IPS-18a (cell line): ENCODE data around the gene PNPLA5.

Source experiments
- H3K27ac ChIP-seq: one replicate; pipeline ENCODE4 v1.5.1; 2013; ENCODE audit warnings: low read length
- H3K27me3 ChIP-seq: one replicate; pipeline ENCODE4 v1.6.1; 2013; ENCODE audit warnings: mild to moderate bottlenecking, low read length; ENCODE audit not compliant: control insufficient read depth, insufficient read depth
- H3K36me3 ChIP-seq: one replicate; pipeline ENCODE4 v1.6.1; 2013; ENCODE audit warnings: low read depth, low read length; ENCODE audit not compliant: control insufficient read depth
- H3K4me1 ChIP-seq: one replicate; pipeline ENCODE4 v1.6.1; 2013; ENCODE audit warnings: low read depth, low read length; ENCODE audit not compliant: control insufficient read depth
- H3K4me3 ChIP-seq: one replicate; pipeline ENCODE4 v1.5.1; 2013; ENCODE audit warnings: low read length
- H3K9ac ChIP-seq: one replicate; pipeline ENCODE4 v1.6.1; 2013; ENCODE audit warnings: mild to moderate bottlenecking, low read length, moderate library complexity
- H3K9me3 ChIP-seq: one replicate; pipeline ENCODE4 v1.6.1; 2013; ENCODE audit warnings: low read depth, low read length; ENCODE audit not compliant: control insufficient read depth

PNPLA5 gene

DNA sequence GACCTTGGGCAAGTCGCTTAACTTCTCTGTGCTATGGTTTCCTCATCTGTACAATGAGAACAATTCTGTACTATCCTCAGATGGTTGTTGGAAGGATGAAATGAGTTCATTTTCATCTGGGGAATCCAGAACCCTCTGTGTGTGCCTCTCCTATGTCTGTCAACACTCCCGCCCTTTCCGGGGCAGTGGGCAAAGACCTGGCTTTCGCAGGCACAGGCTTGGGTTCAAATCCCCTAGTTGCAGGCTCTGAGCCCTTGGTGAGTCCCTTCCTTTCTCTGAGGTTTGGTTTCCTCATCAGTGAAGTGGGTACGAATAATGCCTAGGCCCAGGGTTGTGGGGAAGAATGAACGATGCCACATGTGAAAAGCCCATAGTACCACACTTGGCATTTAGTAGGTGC lies 6.0 kb downstream of the PNPLA5 start:
- H3K4me1 ChIP-seq = no peaks in the 10 kb centered on the region
- H3K36me3 ChIP-seq = no peaks in the 10 kb centered on the region
- peaks cover 10% of the 10 kb centered on the region for H3K27me3 ChIP-seq
- H3K9me3 ChIP-seq = no peaks in the 10 kb centered on the region
- H3K9ac ChIP-seq = no peak overlapping the region
- no peak overlapping the region for H3K4me3 ChIP-seq
- no peak overlapping the region for H3K27ac ChIP-seq

DNA sequence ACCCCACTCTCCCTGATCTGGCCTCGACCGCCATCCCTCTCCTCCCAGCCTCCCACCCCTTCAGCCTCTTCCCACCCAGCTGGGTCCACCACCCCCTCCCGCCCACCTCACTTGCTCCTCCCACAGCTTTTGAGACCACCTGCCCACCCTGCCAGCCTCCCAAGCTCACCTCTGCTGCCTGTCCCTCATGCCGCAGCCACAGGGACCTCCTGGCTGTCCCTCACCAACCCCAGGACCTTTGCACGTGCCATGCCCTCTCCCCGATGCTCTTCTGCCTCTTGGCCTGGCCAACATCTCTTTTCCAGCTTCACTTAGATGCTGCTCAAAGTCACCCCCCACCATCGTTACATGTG lies 6.5 kb downstream of the PNPLA5 start:
- Histone ChIP-seq H3K4me1 (no peaks in the 10 kb centered on the region), H3K9ac (no peak overlapping the region), H3K9me3 (no peaks in the 10 kb centered on the region), H3K27ac (no peak overlapping the region), H3K4me3 (no peak overlapping the region), H3K27me3 (peaks cover 5% of the 10 kb centered on the region), H3K36me3 (no peaks in the 10 kb centered on the region)

DNA sequence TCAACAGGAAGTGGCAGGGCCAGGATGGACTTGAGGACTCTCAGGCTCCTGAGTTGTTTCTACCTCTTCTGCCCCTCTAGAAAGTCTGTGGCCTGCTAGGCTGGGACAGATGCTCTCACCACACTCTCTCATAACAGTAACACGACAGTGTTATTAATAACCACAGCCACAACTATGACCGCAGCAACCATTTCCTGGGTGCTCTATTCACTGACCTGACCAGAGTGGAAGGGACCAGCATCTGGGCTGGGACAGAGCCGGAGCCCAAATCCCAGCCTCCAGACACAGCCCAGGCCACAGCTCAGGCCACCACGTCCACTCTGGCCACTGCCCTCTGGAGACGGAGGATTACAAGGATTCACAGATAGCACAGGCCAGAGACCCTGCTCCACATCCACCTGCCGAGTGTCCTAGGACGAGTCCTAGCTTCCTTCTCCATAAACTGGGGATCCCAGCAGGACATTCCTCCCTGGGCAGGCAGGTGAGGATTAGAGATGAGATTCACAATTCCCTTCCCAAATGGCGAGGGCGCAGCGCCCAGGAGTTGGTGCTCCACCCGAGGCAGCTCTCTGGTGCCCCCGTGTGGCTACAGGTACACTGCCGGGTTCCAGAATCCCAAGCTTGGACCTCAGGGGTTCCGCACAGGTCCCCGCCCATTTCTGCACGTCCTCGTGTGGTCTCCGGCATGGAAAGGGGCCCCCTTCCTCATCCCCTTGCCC lies 7.1 kb downstream of the PNPLA5 start:
- H3K36me3 ChIP-seq = no peaks in the 10 kb centered on the region
- H3K9me3 ChIP-seq = no peaks in the 10 kb centered on the region
- no peak overlapping the region for H3K4me3 ChIP-seq
- H3K9ac ChIP-seq = no peak overlapping the region
- no peaks in the 10 kb centered on the region for H3K4me1 ChIP-seq
- no peaks in the 10 kb centered on the region for H3K27me3 ChIP-seq
- H3K27ac ChIP-seq = no peak overlapping the region

DNA sequence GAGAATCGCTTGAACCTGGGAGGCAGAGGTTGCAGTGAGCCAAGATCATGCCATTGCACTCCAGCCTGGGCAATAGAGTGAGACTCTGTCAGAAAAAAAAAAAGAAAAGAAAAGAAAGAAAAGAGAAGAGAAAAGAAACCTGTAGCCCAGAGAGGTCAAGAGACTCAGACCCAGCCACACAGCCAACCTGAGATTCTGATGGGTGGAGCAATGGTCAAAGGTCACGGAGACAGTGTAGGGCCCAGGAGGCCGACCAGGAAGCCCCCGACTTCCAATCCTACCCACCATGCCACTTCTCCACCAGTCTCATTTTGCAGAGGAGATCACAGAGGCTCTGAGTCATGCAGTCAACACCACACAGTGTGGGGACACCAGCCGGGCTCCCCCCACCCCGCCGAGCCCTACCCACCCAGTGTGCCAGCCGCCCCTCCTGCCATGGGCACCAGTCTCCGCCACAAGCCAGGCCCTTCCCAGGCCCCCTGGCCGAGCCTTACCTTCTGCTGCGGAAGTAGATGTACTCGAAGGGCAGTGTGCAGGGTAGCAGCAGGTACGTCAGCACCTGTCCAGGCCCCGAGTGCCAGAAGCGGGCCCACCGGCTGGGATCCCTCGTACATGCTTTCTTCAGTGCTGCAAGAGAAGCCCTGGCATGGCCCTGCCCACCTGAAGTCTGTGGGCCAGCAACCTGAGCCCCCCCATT lies 7.9 kb downstream of the PNPLA5 start:
- H3K9me3 ChIP-seq = no peaks in the 10 kb centered on the region
- no peak overlapping the region for H3K4me3 ChIP-seq
- H3K9ac ChIP-seq = no peak overlapping the region
- no peak overlapping the region for H3K27ac ChIP-seq
- H3K36me3 ChIP-seq = no peaks in the 10 kb centered on the region
- no peaks in the 10 kb centered on the region for H3K27me3 ChIP-seq
- no peaks in the 10 kb centered on the region for H3K4me1 ChIP-seq

DNA sequence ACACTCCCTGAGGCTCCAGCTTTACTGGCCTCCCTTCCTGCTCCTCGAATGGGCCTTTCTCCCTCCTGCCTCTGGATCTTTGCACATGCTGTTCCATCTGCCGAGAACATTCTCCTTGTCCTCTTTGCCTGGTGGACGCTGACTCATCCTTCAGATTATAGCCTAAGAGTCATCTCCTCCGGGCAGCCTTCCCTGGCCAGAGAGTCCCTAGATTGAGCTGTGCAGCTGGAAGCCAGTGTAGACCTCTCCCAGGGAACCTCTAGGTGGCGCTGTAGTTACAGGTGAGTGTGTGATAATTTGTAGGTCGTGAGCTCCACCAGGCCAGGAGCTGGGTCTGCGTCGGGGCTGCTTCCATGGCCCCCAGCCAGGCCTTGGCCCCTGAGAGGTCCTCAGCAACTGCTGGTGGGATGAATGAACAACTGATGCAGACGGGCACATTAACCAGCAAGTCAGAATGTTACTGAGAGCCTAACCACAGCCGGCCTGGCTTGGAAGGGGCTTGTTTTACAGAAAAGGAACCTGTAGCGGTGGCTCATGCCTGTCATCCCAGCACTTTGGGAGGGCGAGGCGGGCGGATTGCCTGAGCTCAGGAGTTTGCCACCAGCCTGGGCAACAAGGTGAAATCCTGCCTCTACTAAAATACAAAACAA lies 8.7 kb downstream of the PNPLA5 start:
- Histone ChIP-seq H3K4me1 (no peaks in the 10 kb centered on the region), H3K9me3 (no peaks in the 10 kb centered on the region), H3K4me3 (no peak overlapping the region), H3K27ac (no peak overlapping the region), H3K36me3 (no peaks in the 10 kb centered on the region), H3K27me3 (no peaks in the 10 kb centered on the region), H3K9ac (no peak overlapping the region)

DNA sequence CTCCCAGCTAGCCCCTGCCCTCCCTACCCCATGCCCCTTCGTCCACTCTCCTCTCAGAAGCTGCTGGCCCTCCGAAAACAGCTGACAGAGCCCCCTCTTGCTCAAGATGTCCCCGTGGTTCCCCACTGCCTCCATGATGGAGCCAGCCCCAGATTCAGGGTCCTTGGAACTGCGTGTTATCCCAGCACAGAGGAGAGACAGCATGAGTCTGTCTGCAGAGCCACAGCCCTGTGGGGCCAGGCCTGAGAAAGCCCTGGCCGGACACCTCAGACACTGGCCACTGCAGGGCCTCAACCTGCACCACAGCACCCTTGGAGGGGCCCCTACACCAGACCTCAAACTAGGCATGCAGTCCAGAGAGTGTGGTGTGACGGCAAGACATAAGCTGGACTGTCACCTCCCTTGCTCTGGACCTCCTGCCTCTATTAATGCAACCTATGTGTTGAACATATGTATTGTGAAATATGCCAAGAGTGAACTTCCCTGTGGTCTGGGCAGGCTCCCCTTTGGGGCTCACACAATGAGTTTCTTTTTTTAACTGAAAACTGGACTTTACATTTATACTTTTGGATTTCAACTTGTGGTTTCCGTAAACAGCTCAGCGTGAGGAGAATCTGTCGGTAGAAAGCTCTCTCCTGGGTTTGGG lies 9.6 kb downstream of the PNPLA5 start:
- H3K36me3 ChIP-seq = no peaks in the 10 kb centered on the region
- H3K4me1 ChIP-seq = no peaks in the 10 kb centered on the region
- no peak overlapping the region for H3K27ac ChIP-seq
- no peaks in the 10 kb centered on the region for H3K9me3 ChIP-seq
- H3K27me3 ChIP-seq = no peaks in the 10 kb centered on the region
- no peak overlapping the region for H3K4me3 ChIP-seq
- H3K9ac ChIP-seq = no peak overlapping the region

DNA sequence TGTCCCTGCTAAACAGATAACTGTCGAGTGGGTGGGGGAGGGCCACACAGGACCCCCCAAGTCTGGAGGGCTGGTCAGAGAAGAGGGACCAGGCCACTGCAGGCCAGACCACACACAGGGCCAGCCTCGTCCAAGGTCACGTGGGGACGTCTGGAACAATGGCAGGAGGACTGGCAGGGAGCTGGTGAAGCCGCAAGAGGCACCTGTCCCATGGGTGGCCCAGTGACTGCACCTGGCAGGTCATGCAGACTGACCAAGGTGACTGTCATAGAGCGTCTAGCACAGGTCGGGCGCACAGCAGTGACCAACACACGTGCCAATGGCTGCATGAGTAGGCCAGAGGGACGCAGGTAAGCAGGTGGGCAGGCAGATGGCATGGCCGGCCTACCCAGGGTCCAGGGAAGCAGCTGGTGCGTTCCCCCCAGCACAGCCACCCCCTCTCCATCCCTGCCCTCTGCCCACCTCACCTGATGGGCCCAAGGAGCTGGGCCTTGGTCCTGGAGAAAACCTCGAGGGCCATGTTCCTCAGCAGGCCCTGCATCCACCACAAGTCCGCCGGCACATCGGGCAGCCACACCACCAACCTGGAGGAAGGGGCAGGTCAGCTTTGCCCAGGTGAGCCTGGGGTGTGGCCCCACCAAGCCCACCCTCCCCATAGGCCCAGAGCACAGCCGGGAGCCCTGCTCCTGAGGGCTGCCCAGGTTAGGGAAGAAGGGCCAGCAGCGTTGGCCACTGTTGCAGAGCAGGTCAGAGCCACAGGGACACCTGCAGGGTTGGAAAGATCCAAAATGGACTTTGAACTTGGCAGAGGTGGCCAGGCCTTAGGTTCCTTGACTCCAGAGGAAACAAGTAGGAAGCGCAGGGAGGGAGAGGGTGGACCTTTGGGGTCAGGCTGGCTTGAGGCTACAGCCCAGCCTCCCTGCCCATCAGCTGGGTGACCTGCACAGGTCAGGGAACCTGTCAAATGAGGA lies 10.4 kb downstream of the PNPLA5 start:
- H3K36me3 ChIP-seq = no peaks in the 10 kb centered on the region
- H3K4me1 ChIP-seq = no peaks in the 10 kb centered on the region
- no peak overlapping the region for H3K4me3 ChIP-seq
- H3K27me3 ChIP-seq = no peaks in the 10 kb centered on the region
- H3K9me3 ChIP-seq = no peaks in the 10 kb centered on the region
- no peak overlapping the region for H3K27ac ChIP-seq
- no peak overlapping the region for H3K9ac ChIP-seq

DNA sequence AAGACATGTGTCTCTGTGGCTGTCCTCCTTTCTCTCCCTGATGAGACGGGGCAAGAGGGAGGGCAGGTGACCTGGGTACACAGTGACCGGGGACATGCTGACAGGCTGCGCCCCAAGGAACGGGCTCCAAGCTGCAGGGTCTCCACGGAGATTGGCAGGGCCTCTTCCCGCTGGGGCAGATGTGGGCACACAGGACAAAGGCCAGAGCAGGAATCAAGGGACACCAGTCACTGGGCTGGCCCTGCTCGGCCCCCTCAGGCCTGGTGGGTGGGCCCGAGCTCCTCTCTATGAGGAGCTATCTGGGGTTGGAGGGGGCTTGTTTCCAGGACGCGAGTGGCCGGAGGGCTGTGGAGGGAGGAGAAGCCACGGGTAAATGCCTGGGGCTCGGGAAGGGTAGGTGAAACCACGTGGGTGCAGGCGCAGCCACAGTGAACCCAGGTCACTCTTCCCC lies 11.2 kb downstream of the PNPLA5 start:
- Histone ChIP-seq H3K9ac (no peak overlapping the region), H3K27ac (no peak overlapping the region), H3K4me1 (no peaks in the 10 kb centered on the region), H3K9me3 (no peaks in the 10 kb centered on the region), H3K36me3 (no peaks in the 10 kb centered on the region), H3K27me3 (no peaks in the 10 kb centered on the region), H3K4me3 (no peak overlapping the region)

DNA sequence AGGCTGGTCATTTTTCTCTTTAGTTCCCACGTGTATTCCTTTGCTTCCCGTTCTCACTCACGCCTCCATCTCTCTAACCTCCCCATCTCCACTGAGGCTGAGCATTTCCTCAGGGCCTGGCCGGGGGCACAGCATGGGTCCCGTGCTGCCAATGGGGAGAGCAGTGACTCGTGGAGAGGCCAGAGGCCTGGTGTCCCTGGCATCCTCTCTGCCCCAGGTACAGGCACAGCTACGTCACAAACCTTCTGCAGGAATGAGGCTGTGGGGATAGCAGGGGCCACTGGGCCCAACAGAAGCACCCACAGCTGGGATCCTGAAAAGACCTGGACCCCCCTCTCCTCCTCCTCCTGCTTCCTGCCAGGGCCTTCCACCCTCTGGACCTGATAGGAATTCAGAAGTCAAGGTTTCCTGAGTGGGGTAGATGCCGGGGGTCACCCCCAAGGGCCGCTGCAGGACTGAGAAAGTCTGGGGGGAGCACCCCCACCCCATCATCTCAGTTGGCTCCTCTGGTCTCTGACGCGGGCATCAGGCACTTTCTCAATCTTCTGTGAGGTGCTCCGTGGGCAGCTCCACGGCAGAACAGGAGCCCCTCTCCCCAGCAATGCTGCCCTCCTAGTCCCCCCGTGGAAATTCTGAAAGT lies 11.8 kb downstream of the PNPLA5 start:
- Histone ChIP-seq H3K36me3 (no peaks in the 10 kb centered on the region), H3K27me3 (no peaks in the 10 kb centered on the region), H3K4me3 (no peak overlapping the region), H3K27ac (no peak overlapping the region), H3K9ac (no peak overlapping the region), H3K9me3 (no peaks in the 10 kb centered on the region), H3K4me1 (no peaks in the 10 kb centered on the region)

DNA sequence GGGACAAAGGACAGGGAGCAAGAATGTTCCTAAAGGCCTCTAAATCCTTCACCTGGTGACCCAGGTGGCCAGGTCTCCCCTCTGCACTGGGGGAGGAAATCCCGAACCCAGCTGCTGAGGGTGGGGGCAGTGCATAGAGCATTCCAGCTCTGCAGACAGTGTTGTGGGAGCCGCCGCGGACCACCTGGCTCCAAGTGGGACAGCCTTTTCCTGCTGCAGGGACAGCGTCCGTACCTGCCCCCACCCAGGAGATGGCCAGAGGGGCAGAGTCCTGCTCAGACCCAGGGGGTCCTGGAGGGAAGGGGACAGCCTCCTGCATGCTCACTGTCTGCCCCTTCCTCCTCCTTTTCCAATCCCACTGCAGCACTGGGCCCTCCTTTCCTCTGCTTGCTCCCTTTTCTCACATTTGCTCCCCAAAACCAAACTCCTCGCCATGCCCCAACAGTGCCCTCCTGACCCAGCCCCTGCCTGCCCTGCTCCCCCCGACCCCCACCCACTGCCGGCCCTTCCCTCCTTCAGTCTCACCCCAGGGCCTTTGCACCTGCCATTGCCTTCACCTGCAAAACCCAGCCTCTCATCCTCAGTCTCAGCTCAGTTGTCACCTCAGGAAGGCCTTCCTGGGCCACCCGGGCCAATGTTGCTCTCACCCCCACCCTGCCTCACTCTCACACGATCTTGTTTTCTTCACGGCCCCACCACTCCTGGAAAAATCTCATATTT lies 12.8 kb downstream of the PNPLA5 start:
- Histone ChIP-seq H3K27ac (no peak overlapping the region), H3K27me3 (no peaks in the 10 kb centered on the region), H3K4me1 (no peaks in the 10 kb centered on the region), H3K4me3 (no peak overlapping the region), H3K9me3 (no peaks in the 10 kb centered on the region), H3K9ac (no peak overlapping the region), H3K36me3 (no peaks in the 10 kb centered on the region)
